Skeletal muscle tissue (tissue), 4 donors: ENCODE results near the gene MALRD1. TPM values are rescaled to one million over a fixed set of nuclear protein-coding genes. Genes with fewer than 3 reads are reported as not detected.
"Not testable (repeated sequence)": the region's sequence is repeated elsewhere in the genome, so short reads cannot be mapped to it uniquely, and the experiment has no call there.

Experiments used
- H3K27ac ChIP-seq: one replicate; pipeline ENCODE4 v1.7.0; 2013; ENCODE audit warnings: mild to moderate bottlenecking, low read depth, low read length, inconsistent platforms
- H3K27me3 ChIP-seq, 3 donors: one replicate each; pipeline ENCODE4 v1.7.0; 2013; ENCODE audit warnings: low read length in 3 of 3; ENCODE audit not compliant: control insufficient read depth in 3 of 3, insufficient read depth in 3 of 3
- H3K36me3 ChIP-seq, 3 donors: one replicate each; pipeline ENCODE4 v1.7.0; 2013; ENCODE audit warnings: low read length in 3 of 3; ENCODE audit not compliant: control insufficient read depth in 3 of 3, insufficient read depth in 3 of 3
- H3K4me1 ChIP-seq, 3 donors: one replicate each; pipeline ENCODE4 v1.7.0; 2013; ENCODE audit warnings: low read length in 3 of 3, mild to moderate bottlenecking in 3 of 3; ENCODE audit not compliant: control insufficient read depth in 3 of 3, insufficient read depth in 3 of 3
- H3K4me3 ChIP-seq, 3 donors: one replicate each; pipeline ENCODE4 v1.7.0; 2013; ENCODE audit warnings: low read length in 3 of 3
- H3K9ac ChIP-seq, 3 donors: one replicate each; pipeline ENCODE4 v1.7.0; 2013; ENCODE audit warnings: low read length in 3 of 3, mild to moderate bottlenecking in 3 of 3, moderate library complexity in 2 of 3, low read depth in 1 of 3
- H3K9me3 ChIP-seq, 3 donors: one replicate each; pipeline ENCODE4 v1.7.0; 2013; ENCODE audit warnings: low read length in 3 of 3; ENCODE audit not compliant: control insufficient read depth in 3 of 3
- total RNA-seq: library from RNA; depleted of rRNA; stranded (reverse); fragments of >200 nt; gene quantifications from one replicate; pipeline ENCODE4 v1.2.3, GENCODE V29; 2014
- donor health status: Osteomylitis.

MALRD1 gene
- total RNA-seq, 1 donor from 2014 or later, result 2.1 TPM

- H3K9me3 ChIP-seq, H3K36me3 ChIP-seq, H3K27ac ChIP-seq, H3K27me3 ChIP-seq, H3K9ac ChIP-seq, H3K4me3 ChIP-seq, H3K4me1 ChIP-seq: not testable (repeated sequence)
Observed at GRCh38 chr10:19742144-19742543, 693.5 kb downstream of the MALRD1 start.

- Histone ChIP-seq H3K9me3 (no peaks in the 10 kb centered on the region), H3K4me3 (no peak overlapping the region), H3K9ac (no peak overlapping the region), H3K27me3 (no peaks in the 10 kb centered on the region), H3K27ac (peak overlapping the region; percentile 33), H3K36me3 (no peaks in the 10 kb centered on the region), H3K4me1 (no peaks in the 10 kb centered on the region)
Observed at GRCh38 chr10:19745672-19746071, 697.1 kb downstream of the MALRD1 start.

- H3K27me3 ChIP-seq, result no peaks in the 10 kb centered on the region
- H3K36me3 ChIP-seq, result no peaks in the 10 kb centered on the region
- no peaks in the 10 kb centered on the region for H3K9me3 ChIP-seq
- no peaks in the 10 kb centered on the region for H3K4me1 ChIP-seq
- H3K4me3 ChIP-seq, result no peak overlapping the region
- no peak overlapping the region for H3K9ac ChIP-seq
- no peak overlapping the region for H3K27ac ChIP-seq
Observed at GRCh38 chr10:19749185-19749729, 700.7 kb downstream of the MALRD1 start.

- H3K27me3 ChIP-seq, result no peaks in the 10 kb centered on the region
- no peak overlapping the region for H3K27ac ChIP-seq
- no peaks in the 10 kb centered on the region for H3K9me3 ChIP-seq
- no peaks in the 10 kb centered on the region for H3K4me1 ChIP-seq
- no peak overlapping the region for H3K9ac ChIP-seq
- no peak overlapping the region for H3K4me3 ChIP-seq
- H3K36me3 ChIP-seq, result no peaks in the 10 kb centered on the region
Observed at GRCh38 chr10:19750972-19751371, 702.4 kb downstream of the MALRD1 start.

- Histone ChIP-seq H3K36me3 (no peaks in the 10 kb centered on the region), H3K27ac (no peak overlapping the region), H3K4me3 (no peak overlapping the region), H3K9ac (no peak overlapping the region), H3K27me3 (no peaks in the 10 kb centered on the region), H3K4me1 (no peaks in the 10 kb centered on the region), H3K9me3 (no peaks in the 10 kb centered on the region)
Observed at GRCh38 chr10:19756919-19757318, 708.3 kb downstream of the MALRD1 start.

- H3K9me3 ChIP-seq, result no peaks in the 10 kb centered on the region
- no peak overlapping the region for H3K27ac ChIP-seq
- no peaks in the 10 kb centered on the region for H3K27me3 ChIP-seq
- no peak overlapping the region for H3K9ac ChIP-seq
- H3K4me1 ChIP-seq, result no peaks in the 10 kb centered on the region
- H3K36me3 ChIP-seq, result no peaks in the 10 kb centered on the region
- no peak overlapping the region for H3K4me3 ChIP-seq
Observed at GRCh38 chr10:19762026-19762425, 713.4 kb downstream of the MALRD1 start.

GRCh38 chr10:19764111-19764510 is 715.5 kb downstream of the MALRD1 start:
- Histone ChIP-seq H3K36me3 (no peaks in the 10 kb centered on the region), H3K9ac (no peak overlapping the region), H3K9me3 (no peaks in the 10 kb centered on the region), H3K27me3 (no peaks in the 10 kb centered on the region), H3K4me3 (no peak overlapping the region), H3K27ac (no peak overlapping the region), H3K4me1 (no peaks in the 10 kb centered on the region)

- Histone ChIP-seq H3K4me1 (no peaks in the 10 kb centered on the region), H3K9me3 (no peaks in the 10 kb centered on the region), H3K27me3 (no peaks in the 10 kb centered on the region), H3K9ac (no peak overlapping the region), H3K4me3 (no peak overlapping the region), H3K36me3 (no peaks in the 10 kb centered on the region), H3K27ac (no peak overlapping the region)
Observed at GRCh38 chr10:19767876-19768275, 719.3 kb downstream of the MALRD1 start.

- H3K36me3 ChIP-seq, H3K4me1 ChIP-seq, H3K4me3 ChIP-seq, H3K9ac ChIP-seq, H3K27me3 ChIP-seq, H3K9me3 ChIP-seq, H3K27ac ChIP-seq: not testable (repeated sequence)
Observed at GRCh38 chr10:19769826-19770225, 721.2 kb downstream of the MALRD1 start.

- Histone ChIP-seq H3K9ac (no peak overlapping the region), H3K4me1 (no peaks in the 10 kb centered on the region), H3K27me3 (no peaks in the 10 kb centered on the region), H3K4me3 (no peak overlapping the region), H3K36me3 (no peaks in the 10 kb centered on the region), H3K27ac (no peak overlapping the region), H3K9me3 (no peaks in the 10 kb centered on the region)
Observed at GRCh38 chr10:19772972-19773371, 724.4 kb downstream of the MALRD1 start.

- Histone ChIP-seq H3K36me3 (no peaks in the 10 kb centered on the region), H3K4me1 (no peaks in the 10 kb centered on the region), H3K9me3 (no peaks in the 10 kb centered on the region), H3K27ac (no peak overlapping the region), H3K9ac (no peak overlapping the region), H3K27me3 (no peaks in the 10 kb centered on the region), H3K4me3 (no peak overlapping the region)
Observed at GRCh38 chr10:19775296-19775695, 726.7 kb downstream of the MALRD1 start.
